GM19324 (cell line): ENCODE data around the gene WNT5B.

ENCODE experiments used
- ATAC-seq: cut with Tn5 transposase; IDR thresholded peaks from one replicate; pipeline ENCODE4 v1.9.1; 2021; ENCODE audit warnings: mild to moderate bottlenecking, moderate library complexity; ENCODE audit not compliant: unreplicated experiment, low FRiP score

The WNT5B gene

DNA sequence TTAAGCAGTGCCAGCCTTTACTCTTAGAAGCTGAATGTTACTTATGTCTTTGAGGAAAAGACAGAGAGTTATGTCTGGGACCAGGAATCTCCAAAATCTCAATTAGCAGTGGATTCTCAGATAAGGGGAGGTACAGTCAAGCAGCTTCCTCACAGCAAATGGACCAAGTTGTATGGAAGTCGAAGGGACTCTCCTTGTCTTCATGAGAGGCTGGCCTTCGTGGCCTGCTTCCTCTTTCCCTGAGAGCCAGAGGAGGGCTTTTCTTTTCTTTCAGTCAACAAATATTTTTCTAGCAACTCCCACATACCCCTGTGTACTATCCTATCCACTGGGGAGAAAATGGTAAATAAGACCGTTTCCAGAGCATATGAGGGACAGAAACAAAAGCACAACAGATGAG is 6.6 kb upstream of the WNT5B start:
- ATAC-seq: no peak

DNA sequence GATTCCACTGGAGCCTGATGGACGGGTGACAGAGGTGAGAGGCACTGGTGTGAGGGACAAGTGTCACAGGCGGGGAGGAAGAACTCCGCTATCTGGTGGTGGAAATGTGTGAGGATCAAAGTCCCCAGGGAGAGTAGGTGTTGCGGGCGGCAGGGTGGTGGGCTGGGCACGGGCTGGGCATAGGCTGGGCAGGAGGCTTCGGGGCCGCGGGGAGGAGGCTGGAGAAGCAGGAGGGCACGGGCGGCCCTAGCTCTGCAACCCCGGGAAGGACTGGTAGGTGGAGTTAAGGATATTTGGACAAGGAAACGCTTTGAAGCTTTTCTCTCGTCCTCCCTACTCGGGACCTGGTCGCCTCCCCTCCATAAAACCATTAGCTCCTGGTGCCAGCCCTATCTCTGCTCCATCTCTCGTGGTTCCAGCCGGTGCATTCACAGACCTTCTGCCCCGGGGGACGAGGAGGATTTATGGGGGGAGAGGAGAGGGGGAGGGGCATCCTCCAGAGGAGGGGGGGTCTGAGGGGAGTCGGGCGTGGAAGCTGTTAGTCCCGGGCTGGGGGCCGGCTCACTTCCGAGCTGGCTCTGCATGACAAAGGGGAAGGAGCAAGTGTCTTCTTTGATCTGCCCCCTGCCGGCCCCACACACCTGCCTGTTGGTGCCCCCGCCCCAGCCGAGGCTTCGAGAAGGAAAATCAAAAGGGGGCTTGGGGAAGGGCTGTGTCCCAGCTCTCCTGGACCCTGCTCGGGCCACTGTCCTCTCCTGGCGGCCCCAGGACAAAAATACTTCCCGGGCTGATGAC is 504 bp downstream of the WNT5B start:
- ATAC-seq: no peak

DNA sequence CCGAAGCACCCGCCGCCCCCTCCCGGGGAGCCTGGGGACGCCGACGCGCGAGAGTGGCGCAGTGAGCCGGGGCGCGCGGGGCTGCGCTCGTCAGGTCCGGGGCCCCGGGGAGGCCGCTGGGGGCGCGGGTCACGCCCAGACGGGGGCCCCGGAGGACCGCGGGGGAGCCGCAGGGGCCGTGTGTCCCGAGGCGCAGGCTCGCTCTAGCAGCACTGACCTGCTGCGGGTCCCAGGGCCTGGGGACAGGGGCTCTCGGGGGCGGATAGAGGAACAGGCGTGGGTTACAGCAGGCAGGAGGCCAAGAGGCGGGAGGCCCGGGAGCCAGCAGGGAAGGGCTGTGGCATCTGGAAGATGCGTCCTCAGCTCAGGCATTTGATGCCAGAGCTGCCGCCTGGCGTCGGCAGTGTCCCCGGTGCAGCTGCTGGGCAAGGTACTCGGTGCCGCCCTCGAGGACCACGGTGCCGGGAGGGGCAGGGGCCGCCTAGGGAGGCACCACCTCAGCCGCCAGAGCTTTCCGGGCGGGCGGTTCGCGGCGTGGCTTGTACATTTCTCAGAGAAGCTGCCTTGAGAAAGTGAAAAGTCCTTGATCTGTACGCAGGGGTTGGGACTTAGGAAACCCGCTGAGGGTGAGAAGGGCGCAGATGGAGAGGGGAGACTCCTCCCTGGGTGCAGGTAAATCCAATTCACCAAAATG is 1.2 kb downstream of the WNT5B start:
- no peak for ATAC-seq

DNA sequence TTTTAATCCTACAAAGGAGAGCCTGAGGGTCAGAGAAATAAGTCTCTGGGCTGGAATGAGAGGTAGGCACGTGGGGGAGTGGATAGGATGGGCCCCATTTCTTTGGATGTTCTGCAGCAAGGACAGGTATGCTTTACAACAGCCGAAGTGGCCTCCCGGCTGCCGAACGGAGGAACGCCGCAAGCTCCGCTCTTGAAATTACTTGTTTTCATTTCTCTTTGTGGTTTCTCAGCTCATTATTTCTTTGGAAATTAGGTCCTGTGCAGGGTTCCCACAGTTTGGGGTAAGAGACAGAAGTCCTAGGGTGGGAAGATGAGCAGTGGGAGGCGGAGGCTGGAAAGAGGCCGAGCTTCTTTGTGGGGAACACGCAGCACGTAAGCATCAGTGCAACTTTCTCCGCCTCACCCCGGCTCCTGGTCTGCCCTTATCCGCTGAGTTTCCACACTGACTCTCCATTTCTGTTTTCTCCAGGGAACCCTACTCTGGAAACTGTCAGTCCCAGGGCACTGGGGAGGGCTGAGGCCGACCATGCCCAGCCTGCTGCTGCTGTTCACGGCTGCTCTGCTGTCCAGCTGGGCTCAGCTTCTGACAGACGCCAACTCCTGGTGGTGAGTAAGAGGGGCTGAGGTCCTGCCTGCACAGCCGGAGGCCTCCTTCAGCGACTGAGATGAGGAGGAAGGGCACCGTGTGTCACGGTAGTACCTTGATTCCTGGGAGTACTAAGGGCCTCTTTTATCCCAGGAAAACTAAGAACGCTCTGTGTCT is 2.0 kb downstream of the WNT5B start:
- ATAC-seq: no peak

DNA sequence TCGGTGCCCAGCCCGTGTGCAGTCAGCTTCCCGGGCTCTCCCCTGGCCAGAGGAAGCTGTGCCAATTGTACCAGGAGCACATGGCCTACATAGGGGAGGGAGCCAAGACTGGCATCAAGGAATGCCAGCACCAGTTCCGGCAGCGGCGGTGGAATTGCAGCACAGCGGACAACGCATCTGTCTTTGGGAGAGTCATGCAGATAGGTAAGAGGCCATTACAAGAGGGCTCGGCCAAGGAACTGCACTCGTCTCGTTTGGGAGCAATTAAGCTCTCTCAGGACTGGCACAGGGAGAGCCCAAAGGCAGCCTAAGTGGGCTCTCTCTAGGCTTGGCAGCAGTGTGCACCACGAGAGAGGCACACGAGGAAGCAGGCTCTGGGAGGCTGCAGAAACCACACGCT is 3.7 kb downstream of the WNT5B start:
- no peak for ATAC-seq

DNA sequence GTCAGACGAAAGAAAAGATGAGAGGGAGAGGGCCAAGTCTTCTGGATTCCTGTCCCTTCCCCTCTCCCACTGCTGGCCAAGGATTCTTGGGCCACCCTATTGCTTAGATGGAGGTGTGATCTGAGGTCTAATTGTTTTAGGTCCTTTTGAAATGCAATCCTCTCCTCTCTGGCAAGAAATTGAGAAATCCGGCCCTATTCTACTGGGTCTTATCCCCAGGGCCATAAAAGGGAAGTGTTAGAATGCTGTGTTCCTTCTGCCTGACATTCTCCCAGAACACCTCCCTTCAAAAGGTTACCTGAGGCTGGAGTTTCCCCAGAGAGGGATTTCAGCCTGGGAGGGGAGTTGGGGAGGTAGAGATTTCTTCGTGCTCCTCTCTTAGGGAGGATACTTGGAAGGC is 4.4 kb downstream of the WNT5B start:
- no peak for ATAC-seq

DNA sequence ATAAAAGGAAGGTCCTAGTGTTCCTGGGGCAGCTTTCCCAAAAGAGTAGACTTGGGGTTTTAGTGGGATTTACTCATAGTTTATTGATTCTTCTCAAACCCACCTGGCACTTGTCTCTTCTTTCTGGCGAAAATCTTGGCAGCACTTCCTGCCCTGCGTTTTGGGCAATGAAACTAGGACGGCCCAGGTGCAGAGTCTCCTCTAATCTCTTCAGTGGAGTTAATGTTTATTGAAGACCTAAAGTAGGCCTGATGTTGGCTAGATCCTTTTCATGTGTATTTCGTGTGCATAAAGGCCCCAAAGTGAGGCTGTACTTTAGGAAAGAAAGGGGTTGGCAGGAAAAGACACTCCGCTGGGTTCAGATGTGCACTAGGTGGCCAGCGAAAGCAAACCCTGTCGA is 5.1 kb downstream of the WNT5B start:
- ATAC-seq: no peak

DNA sequence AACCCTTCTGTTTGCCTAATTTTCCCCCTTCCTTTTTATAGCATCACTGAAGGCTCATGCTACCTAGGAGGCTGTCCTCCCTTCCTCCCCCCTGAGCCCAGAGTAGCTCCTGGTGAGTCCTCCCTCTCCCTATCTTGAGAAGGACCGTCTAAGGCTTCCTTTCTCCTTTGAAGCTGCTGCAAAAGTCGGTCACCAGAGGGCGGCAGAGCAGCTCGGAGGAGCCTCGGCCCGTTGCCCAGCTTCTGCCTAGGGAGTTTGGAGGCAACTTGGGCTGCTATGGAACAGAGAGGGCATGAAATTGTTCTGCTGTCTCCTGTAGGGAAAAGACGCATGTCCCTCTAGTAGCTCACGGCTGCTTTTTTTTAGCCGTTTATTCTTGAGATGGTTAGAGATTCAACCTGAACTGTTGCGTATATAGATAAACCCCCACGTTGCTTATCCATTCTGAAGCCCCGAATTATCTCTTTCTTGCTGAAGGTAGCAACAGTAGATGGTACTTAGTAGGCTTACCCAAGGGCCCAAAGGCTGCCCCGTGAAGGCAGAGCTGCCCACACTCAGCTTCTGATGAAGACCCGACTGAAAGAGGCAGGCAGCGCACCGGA is 5.7 kb downstream of the WNT5B start:
- no peak for ATAC-seq

DNA sequence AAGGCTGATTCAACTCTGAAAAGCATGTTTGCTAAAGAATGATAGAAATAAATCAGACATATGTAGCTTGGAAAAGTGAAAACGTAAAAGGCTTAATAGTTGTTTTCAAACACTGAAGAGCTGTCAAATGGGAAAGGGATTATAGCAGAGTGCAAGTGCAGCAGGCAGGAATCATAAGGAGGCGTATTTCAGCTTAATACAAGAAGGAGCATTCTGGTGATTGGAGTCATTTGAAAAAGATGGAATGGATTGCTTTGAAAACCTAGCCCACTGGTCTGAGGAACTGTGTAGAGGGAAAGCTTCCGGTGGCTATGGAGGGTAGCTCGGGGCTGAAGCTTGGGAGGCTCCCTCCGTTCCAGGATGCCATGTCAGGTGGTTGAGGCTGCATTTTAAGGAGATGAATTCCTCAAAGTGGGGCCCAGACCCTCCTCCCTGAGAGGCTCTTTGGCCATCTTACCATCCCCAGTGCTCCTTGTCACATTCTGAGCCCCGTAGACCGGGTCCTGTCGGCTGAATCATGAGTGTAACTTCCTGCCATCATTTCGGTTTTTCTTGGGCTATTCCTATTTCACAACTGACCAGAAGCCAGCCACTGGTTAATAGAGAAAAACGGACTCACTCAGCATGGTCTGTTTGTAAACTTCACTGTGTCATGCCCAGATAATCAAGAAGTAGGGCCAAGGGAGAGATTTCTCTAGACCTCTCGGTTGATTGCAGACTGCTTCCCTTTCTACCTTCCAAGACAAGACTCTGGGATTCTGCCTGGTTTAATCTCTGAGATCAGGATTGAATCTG is 6.5 kb downstream of the WNT5B start:
- ATAC-seq: no peak

DNA sequence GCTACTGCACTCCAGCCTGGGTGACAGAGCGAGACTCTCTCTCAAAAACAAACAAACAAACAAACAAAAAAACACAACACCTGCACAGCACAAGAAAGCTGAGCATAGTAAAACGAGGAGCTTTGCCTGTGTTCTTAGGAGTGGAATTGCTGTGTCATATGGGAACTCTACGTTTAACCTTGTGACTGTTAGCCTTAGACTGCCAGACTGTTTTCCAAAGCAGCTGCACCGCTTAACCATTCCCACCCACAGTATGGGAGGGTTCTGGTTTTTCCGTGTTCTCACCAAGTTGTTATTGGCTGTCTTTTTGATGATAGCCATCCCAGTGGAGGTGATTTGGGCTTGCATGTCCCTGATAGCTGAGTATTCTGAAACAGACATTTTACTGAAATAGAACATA is 9.2 kb downstream of the WNT5B start:
- ATAC-seq: no peak

DNA sequence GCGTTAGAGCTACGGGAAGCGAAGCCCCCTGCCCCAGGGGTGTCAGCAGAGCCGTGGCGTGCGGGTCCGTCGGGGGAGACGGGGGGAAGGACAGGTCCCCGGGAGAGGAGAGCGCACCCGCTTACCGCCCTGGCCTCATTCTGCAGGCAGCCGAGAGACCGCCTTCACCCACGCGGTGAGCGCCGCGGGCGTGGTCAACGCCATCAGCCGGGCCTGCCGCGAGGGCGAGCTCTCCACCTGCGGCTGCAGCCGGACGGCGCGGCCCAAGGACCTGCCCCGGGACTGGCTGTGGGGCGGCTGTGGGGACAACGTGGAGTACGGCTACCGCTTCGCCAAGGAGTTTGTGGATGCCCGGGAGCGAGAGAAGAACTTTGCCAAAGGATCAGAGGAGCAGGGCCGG is 10.5 kb downstream of the WNT5B start:
- no peak for ATAC-seq

DNA sequence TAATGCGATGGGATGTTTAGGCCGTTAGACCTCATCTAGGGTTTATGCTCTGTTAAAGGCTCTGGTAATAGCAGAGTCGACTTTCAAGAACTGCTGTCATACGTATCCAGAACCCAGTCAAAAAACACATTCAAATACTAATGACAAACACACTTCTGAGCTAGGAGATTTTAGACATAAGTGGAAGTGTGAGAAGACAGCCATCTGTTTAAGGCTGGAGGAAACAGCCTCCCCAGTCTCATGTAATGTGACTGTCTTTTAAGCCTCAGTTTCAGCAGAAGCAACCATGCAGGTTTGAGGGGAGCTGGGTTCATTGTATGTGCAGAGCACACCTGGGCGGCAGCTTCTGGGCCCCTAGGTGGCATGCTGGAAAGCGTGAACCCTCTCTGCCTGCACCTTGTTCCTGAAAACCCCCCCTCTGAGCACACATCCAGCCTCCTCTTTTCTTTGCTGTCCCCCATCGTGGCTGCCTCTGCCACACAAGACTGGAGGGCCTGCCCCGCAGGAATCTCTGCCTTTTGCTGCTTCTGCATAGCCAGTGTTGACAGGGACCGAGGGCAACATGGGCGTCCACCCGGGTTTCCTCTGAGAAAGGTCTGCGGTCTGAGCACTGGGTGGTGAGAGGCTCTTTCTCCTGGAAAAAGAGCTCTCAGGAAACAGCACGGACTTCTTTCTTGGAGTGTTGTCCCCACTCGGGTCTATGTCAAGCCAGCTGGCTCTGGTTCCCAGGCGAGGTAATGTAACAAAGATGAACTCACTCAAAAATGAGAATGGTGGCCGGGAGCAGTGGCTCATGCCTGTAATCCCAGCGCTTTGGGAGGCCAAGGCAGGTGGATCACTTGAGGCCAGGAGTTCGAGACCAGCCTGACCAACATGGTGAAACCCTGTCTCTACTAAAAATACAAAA is 11.6 kb downstream of the WNT5B start:
- ATAC-seq: no peak

DNA sequence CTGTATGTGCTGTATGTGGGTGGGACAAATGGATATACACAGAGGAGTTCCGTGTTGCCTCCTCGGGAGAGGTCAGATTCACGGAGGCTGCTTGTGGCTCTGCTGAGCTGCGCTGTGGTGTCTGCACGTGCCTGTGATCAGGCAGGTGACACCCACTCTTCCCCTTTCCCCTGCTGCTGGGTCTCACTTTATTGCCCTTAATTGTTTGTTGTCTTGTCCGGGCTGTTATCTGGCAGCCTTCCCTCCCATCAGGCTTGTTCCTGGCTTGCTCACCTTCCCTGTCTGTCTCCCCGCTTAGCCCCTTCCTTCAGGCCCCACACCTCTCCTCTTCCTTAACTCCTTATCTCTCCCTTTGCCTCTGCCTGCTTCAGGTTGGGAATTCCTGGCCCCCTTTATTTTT is 13.5 kb downstream of the WNT5B start:
- ATAC-seq: no peak

DNA sequence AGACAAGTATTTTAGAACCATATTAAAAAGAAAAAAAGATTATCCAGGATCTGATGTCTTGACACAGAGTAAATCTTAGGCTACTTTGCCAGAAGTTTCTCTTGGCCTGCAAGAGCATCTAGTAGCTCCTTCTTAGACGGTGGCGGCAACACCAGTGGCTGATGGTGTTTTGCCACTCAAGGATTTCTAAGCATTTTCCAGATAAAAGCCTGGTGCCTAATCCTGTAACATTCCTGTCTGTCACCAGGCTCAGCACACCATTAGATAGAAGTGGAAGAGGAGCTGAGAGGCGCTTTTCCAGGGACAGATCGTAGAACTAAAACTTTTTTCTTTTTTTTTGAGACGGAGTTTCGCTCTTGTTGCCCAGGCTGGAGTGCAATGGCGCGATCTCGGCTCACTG is 14.0 kb downstream of the WNT5B start:
- no peak for ATAC-seq

DNA sequence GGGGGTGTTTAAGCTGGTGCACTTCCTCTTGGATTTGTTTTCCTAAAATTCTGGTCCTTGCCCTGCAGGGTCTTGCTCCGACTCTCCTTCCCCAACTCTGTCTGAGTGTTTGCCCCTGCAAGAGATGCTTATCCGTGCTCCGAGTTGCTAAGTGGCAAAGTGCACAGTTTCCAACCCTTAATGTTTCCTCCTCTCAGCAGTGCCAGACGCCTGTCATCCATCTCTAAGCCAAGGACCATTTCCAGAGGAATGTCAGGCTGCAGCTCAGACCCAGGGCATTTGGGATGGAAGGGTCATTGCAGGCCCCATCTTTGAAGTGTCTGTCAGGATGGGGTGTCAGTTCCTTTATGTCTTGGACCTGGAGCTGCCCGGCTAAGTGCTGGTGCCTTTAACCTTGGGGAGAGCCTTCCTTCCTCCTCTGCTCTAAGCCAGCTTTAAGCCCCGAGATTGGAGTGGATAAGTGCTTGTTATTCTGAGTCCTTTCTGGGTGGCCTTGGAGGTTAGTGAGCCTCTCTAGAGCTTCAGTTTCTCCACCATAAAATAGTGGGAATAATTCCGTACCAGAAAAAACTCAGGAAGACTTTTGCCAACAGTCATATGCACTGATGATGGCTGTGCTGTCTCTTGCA is 15.0 kb downstream of the WNT5B start:
- ATAC-seq: no peak

DNA sequence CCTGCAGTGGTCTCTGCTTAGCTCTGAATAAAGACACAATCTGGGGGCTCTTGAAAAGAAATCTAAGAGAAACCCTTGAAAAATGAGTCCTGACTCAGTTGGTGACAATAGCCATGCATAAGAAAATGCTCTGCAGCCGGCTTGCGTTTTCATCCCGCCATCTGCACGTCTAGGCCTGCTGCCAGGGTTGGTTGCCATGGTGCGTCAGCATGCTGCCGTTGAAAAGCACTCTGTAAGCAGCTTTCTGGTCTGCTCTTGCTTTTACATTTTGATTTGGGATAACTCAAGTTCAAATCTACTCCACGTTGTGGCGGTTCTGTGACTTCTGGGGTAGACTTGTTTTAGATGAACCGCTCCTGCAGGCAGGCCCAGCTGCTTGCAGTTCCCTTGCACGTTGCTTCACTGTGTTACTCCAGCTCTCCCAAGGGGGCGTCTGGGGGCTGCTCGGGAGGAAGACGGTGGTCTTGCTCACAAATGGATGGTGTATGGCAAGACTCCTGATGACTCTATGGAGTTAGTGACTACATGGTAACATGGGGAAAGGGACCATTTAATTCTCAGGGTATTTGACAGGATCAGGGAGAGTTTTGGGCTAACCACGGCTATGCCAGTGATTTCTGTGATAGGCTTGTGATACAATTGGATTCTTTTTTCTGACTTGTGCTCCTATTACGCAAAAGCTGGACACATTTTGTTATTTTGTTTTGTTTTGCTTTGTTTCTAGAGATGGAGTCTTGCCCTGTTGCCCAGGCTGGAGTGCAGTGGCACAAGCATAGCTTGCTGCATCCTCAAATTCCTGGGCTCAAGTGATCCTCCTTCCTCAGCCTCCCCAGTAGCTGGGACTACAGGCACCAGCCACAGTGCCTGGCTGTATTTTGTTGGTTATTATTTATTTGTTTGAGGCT is 15.8 kb downstream of the WNT5B start:
- ATAC-seq: no peak

DNA sequence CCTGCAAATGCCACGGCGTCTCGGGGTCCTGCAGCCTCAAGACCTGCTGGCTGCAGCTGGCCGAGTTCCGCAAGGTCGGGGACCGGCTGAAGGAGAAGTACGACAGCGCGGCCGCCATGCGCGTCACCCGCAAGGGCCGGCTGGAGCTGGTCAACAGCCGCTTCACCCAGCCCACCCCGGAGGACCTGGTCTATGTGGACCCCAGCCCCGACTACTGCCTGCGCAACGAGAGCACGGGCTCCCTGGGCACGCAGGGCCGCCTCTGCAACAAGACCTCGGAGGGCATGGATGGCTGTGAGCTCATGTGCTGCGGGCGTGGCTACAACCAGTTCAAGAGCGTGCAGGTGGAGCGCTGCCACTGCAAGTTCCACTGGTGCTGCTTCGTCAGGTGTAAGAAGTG is 16.8 kb downstream of the WNT5B start:
- ATAC-seq: no peak
